Measurements from ENCODE around the gene SPATA31E1.
"Not testable (repeated sequence)": the region's sequence is repeated elsewhere in the genome, so short reads cannot be mapped to it uniquely, and the experiment has no call there.

Gene SPATA31E1

DNA sequence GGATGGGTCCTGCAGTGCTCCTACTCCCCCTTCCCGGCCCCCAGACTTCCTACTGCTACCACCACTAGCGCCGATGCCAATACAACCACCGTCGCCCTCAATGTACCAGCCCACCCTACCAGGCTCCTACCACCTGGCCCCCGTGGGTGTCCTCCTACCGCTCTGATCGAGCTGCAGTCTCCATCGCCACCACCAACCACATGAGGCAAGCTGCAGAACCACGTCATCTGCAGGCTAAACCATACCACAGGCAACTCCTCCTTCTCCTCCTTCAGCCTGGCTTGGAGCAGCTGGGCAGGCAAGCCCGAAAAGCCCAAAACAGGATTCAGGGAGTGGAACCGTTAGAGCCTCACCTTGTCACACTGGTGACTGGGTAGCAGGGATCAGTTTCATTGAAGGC is 54.7 kb downstream of the SPATA31E1 start:
- not testable (repeated sequence) for DNase-seq

DNA sequence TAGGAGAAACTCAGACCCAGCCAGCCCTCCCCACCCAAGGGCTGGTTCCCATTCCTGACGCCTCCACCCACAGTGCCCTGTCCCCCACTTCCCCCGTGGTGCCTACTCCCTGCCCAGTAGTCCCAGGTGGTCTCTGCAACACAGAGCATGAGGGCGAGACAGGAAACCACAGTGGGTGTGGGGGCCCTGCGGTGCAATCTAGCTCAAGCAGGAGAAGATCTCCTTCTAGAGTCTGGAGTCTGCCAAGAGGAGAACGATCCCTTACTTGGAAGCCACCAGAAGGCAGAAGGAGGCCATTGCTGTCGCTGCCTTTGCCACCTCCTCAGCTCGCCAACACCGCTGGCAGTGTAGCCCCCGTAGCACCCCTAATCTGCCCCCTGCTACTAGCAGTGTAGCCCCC is 55.2 kb downstream of the SPATA31E1 start:
- DNase-seq = not testable (repeated sequence)

DNA sequence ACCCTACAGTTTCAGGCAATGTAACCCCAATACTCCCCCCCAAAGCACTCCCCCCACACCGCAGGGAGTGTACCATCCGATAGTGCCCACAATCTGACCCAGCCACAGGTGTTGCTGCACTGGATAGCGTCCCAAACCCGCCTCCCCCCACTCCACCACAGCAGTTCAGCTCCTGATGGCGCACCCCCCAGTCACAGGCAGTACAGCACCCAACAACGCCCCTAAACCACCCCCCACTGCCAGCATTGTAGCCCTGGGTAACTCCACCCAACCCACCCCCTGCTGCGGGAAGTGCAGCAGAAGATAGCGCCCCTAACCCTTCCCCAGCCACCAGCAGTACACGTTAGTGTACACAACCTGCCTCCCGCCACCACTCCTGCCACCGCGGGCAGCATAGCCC is 55.7 kb downstream of the SPATA31E1 start:
- DNase-seq = not testable (repeated sequence)

Measured in activated naive CD4-positive, alpha-beta T cell treated with anti-CD3 and anti-CD28 coated beads, Interleukin-2, amount 50 U/mL, for 16 hours (primary cell).